Mucosa of descending colon (tissue), 3 donors: Measurements from ENCODE around the gene UQCR11. TPM values are rescaled to one million over a fixed set of nuclear protein-coding genes. Genes with fewer than 3 reads are reported as not detected.
A peak's percentile ranks its signal among the peaks of the same experiment; 100 is the strongest.

Experiments
- ATAC-seq: fragments of 200-7000 bp; cut with Tn5 transposase; one replicate; pipeline ENCODE4 v1.9.1; 2020; ENCODE audit warnings: mild to moderate bottlenecking, moderate library complexity
- DNase-seq, 3 donors: peaks; one replicate each; pipeline ENCODE4 v3.0.0-alpha.2; 2020
- H3K36me3 ChIP-seq: fragments of 200-600 bp; one replicate; pipeline ENCODE4 v1.8.0; 2021; ENCODE audit warnings: low read depth, mild to moderate bottlenecking
- H3K4me1 ChIP-seq: fragments of 200-600 bp; one replicate; pipeline ENCODE4 v1.8.0; 2021; ENCODE audit warnings: low read depth, mild to moderate bottlenecking
- H3K4me3 ChIP-seq: fragments of 200-600 bp; one replicate; pipeline ENCODE4 v1.8.0; 2021; ENCODE audit warnings: mild to moderate bottlenecking
- H3K9me3 ChIP-seq: fragments of 200-600 bp; one replicate; pipeline ENCODE4 v1.8.0; 2021; ENCODE audit warnings: mild to moderate bottlenecking
- CTCF ChIP-seq: fragments of 200-600 bp; IDR thresholded peaks from one replicate; pipeline ENCODE4 v1.8.0; 2022; ENCODE audit warnings: antibody characterized with exemption, mild to moderate bottlenecking
- intact Hi-C, 2 donors: fragments of 100-400 bp; cut with DNase I in 1 of 2; cut with micrococcal nuclease in 1 of 2; formaldehyde crosslinking; loops; one replicate each; pipeline versions ENCODE4 v1.11.0 to v1.11.1; 2022; cut with DNase I, micrococcal nuclease
- long read RNA-seq, 2 donors: library from polyadenylated mRNA; unstranded; transcript quantifications; one replicate each; pipeline ENCODE4 v2.0.0, GENCODE V29; 2019 to 2021
- total RNA-seq, 3 donors: library from RNA; stranded (reverse); fragmentation: NEBNext Ultra II Directional in 2 of 3; extraction: Animal tissue kit (Norgen Biotek cat#: 25700) in 2 of 3; gene quantifications; one replicate each; pipeline versions ENCODE4 v1.2.1 to v1.2.4, GENCODE V29; 2021 to 2023
- donor health status: DM: no; HTN: no; CAD: no; lungs with moderate emphysema.
- donor health status: DM: no; HTN: no; CAD: no.
- donor health status: DM: no; HTN: yes; CAD: no.

Gene UQCR11
- total RNA-seq, result 100 to 1,000 TPM; 265 to 301 (median 272) TPM
- long read RNA-seq, donor 1, transcript UQCR11-203 (3 exons, 1,324 nt), result major isoform, 150 of 153 reads
- long read RNA-seq, donor 1, partial matches to known transcripts, result 0 of 153 reads
- long read RNA-seq, donor 1, other reads (novel, unspliced or antisense), result 1 of 153 reads
- long read RNA-seq, donor 2, transcript UQCR11-204 (4 exons, 533 nt), result minor isoform, 5 of 301 reads
- long read RNA-seq, donor 2, transcript UQCR11-203 (3 exons, 1,324 nt), result major isoform, 293 of 301 reads
- long read RNA-seq, donor 2, partial matches to known transcripts, result 0 of 301 reads
- long read RNA-seq, donor 2, other reads (novel, unspliced or antisense), result 2 of 301 reads

- intact Hi-C loops, result no loop called here
- DNase-seq (peak; percentile 95 to 97 (median 96)), ATAC-seq (peak; percentile 91)
- TF ChIP-seq CTCF, result no peak
- Histone ChIP-seq H3K4me3 (peak within 1 kb of the TSS; percentile 98), H3K9me3 (no peaks in the 10 kb centered on the region), H3K36me3 (no peaks in the 10 kb centered on the region), H3K4me1 (peaks cover 32% of the 10 kb centered on the region)
Measured at GRCh38 chr19:1605236-1606137, at the start of gene UQCR11. UQCR11 (minus strand) TSS chr19:1605462; CDS start chr19:1605409, 53 bp downstream.

DNA sequence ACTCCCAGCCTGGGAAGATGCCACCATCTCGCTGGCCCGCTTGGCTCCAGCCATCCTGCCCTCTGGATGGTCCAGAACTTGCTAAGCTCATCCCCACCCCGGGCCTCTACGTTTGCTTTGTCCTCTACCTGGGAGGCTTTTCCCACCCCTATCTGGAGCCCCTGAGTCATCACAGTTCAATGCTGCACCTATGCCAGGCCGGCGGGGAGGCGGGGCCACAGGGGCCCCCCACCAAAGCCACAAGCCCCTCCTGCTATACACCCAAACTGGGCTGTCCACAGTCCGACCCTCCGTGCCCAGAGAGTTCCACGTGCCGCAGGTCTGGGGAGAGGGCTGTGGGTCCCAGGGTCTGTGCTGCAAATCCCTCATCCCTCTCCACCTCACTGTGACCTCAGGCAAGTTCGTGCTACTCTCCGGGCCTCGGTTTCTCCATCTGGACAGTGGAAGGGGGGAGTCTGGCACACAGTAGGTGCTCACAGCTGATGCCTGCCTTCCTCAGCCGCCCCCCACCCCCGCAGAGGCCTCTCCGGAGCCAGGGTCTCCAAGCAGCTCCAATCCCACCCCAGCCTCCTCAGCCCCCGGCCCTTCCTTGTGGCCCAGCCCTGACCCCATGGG is 49.0 kb upstream of the UQCR11 start:
- no peak for TF ChIP-seq CTCF
- Histone ChIP-seq H3K36me3 (no peaks in the 10 kb centered on the region), H3K4me3 (no peak overlapping the region), H3K4me1 (no peaks in the 10 kb centered on the region), H3K9me3 (no peaks in the 10 kb centered on the region)
- ATAC-seq (no peak), DNase-seq (peak in 1 of 3 donors; percentile 51)
- intact Hi-C loops, result no loop called here

GRCh38 chr19:1653300-1653628 is 48.0 kb upstream of the UQCR11 start:
- no peak for DNase-seq
- Histone ChIP-seq H3K36me3 (no peaks in the 10 kb centered on the region), H3K4me1 (no peaks in the 10 kb centered on the region), H3K9me3 (no peaks in the 10 kb centered on the region), H3K4me3 (peak overlapping the region; percentile 46)
- intact Hi-C loops, result no loop called here
- ATAC-seq, result peak; percentile 2
- no peak for TF ChIP-seq CTCF

GRCh38 chr19:1652471-1653299 is 47.4 kb upstream of the UQCR11 start, which contains the start of gene TCF3:
TCF3 (minus strand) TSS chr19:1652615; CDS start chr19:1650248, 2,367 bp downstream.
- DNase-seq (peak; percentile 98 to 99 (median 99)), ATAC-seq (peak; percentile 96)
- H3K36me3 ChIP-seq, result no peaks in the 10 kb centered on the region
- no peaks in the 10 kb centered on the region for H3K4me1 ChIP-seq
- peak within 1 kb of the TSS; percentile 68 for H3K4me3 ChIP-seq
- TF ChIP-seq CTCF, result no peak
- H3K9me3 ChIP-seq, result no peaks in the 10 kb centered on the region
- intact Hi-C loops, result no loop called here
